Measurements from ENCODE around the gene SLC12A2. TPM values are rescaled to one million over a fixed set of nuclear protein-coding genes. Genes with fewer than 3 reads are reported as not detected.

The SLC12A2 gene
- total and polyA plus RNA-seq, 7 donors, result 1.7 to 25.8 (median 11.7) TPM

DNA sequence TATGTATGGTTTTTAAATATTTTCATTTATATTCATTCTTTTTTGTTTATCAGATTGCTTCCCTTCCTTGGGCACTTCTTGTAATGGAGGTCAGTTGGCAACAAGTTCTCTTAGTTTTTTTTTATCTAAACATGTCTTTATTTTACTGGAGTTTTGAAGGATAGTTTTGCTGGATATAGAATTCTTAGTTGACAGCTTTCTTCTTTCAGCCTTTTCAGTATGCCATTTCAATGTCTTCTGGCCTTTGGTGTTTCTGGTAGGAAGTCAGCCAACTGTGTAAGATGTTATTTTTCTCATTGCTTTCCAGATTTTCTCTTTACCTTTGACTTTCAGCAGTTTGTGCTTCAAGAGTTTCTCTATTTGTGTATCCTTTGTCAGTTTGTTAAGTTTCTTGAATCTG, 14.2 kb downstream of the SLC12A2 start:
- Histone ChIP-seq H3K27ac (no peak overlapping the region), H3K27me3 (ENCODE audit: insufficient read depth in 3 of 3, low read length in 2 of 3) (no peaks in the 10 kb centered on the region), H3K4me1 (peaks cover 17% of the 10 kb centered on the region), H3K36me3 (ENCODE audit: insufficient read depth in 1 of 2, low read depth in 1 of 2) (no peaks in the 10 kb centered on the region), H3K4me3 (no peak overlapping the region), H3K9me3 (peaks cover 23% of the 10 kb centered on the region)
- no peak for TF ChIP-seq CTCF (IDR thresholded peaks at IDR 0.05)
- intact Hi-C loops (cut with DNase I), result no loop called here
- no peak for ATAC-seq
- DNase-seq, result no peak

- DNase-seq, result no peak
- H3K4me3 ChIP-seq, result no peak overlapping the region
- peaks cover 14% of the 10 kb centered on the region for H3K4me1 ChIP-seq
- no peak for TF ChIP-seq CTCF (IDR thresholded peaks at IDR 0.05)
- no peaks in the 10 kb centered on the region for H3K36me3 ChIP-seq (ENCODE audit: insufficient read depth in 1 of 2, low read depth in 1 of 2)
- H3K27ac ChIP-seq, result no peak overlapping the region
- no peak for ATAC-seq
- H3K27me3 ChIP-seq (ENCODE audit: insufficient read depth in 3 of 3, low read length in 2 of 3), result no peaks in the 10 kb centered on the region
- 72 to 80% (median 78%) methylated on average over 5 of the region's 5 CpGs for WGBS, 3 donors
- intact Hi-C loops (cut with DNase I), result no loop called here
- H3K9me3 ChIP-seq, result peaks cover 23% of the 10 kb centered on the region
Measured at GRCh38 chr5:128099944-128100343, 16.4 kb downstream of the SLC12A2 start.

DNA sequence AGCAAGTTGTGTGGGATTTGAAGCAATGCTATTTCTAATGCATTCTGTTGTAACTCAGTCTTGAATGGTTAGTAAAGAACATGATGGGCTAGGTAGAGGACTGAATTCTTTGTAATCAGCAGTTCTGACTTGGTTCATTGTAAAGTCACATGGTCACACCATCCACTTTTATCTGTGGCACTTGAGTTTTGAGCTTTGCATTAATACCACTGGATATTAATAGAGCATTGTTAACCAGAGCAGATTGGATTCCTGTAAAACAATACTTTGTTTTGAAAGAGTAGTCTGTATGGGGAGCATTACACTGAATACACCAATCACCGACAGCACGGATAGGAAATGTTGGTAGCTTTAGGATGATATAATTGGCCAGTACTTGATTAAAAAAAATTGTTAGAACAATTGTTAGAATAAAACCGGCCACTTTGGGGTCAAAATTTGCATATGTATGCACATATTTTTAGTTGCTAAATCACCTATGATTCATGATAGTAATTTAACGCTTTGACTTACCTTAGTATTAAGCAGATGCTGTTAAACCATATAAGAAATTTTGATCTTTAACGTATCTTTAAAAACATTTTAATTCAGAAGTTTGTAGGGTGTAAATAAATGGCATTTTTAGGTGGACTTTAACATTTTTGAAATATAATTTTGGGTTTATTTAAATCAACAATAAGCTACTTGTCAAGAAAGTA, 17.4 kb downstream of the SLC12A2 start:
- H3K27ac ChIP-seq, result peak overlapping the region; percentile 60
- intact Hi-C loops (cut with DNase I), result no loop called here
- WGBS, 3 donors, result 29 to 37% (median 35%) methylated on average over 5 of the region's 5 CpGs
- no peak for TF ChIP-seq CTCF (IDR thresholded peaks at IDR 0.05)
- H3K27me3 ChIP-seq (ENCODE audit: insufficient read depth in 3 of 3, low read length in 2 of 3), result no peaks in the 10 kb centered on the region
- no peaks in the 10 kb centered on the region for H3K36me3 ChIP-seq (ENCODE audit: insufficient read depth in 1 of 2, low read depth in 1 of 2)
- DNase-seq, result no peak
- peak; percentile 50 to 80 (median 68) for ATAC-seq
- peak overlapping the region; percentile 25 for H3K4me3 ChIP-seq
- H3K4me1 ChIP-seq, result peaks cover 18% of the 10 kb centered on the region
- H3K9me3 ChIP-seq, result peaks cover 23% of the 10 kb centered on the region

DNA sequence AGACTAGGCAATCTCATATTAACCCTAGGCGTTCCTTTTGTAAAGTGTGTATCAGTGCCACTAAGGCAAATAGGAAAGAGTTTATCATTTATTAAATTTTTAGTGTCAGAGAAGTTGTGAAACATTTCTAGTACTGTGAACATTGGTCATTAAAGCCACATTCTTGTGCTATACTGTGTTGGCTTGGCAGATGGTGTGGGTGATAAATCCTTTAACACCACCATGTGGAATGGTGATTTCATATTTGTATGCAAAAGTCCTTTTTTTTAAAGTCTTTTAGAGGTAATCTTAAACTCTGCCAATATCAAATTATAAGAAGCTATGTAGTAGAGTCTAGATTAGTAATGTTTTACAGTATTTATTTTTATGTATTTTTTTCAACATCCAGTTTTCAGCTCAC, 18.1 kb downstream of the SLC12A2 start:
- Histone ChIP-seq H3K36me3 (ENCODE audit: insufficient read depth in 1 of 2, low read depth in 1 of 2) (no peaks in the 10 kb centered on the region), H3K27ac (peak overlapping the region; percentile 60), H3K4me3 (no peak overlapping the region), H3K27me3 (ENCODE audit: insufficient read depth in 3 of 3, low read length in 2 of 3) (no peaks in the 10 kb centered on the region), H3K4me1 (peaks cover 18% of the 10 kb centered on the region), H3K9me3 (peaks cover 20% of the 10 kb centered on the region)
- ATAC-seq (peak in 1 of 4 donors; percentile 25), DNase-seq (no peak)
- TF ChIP-seq CTCF (IDR thresholded peaks at IDR 0.05), result no peak
- intact Hi-C loops (cut with DNase I), result no loop called here
- WGBS, 3 donors, result 51 to 58% (median 56%) methylated on average over 1 of the region's 1 CpG

DNA sequence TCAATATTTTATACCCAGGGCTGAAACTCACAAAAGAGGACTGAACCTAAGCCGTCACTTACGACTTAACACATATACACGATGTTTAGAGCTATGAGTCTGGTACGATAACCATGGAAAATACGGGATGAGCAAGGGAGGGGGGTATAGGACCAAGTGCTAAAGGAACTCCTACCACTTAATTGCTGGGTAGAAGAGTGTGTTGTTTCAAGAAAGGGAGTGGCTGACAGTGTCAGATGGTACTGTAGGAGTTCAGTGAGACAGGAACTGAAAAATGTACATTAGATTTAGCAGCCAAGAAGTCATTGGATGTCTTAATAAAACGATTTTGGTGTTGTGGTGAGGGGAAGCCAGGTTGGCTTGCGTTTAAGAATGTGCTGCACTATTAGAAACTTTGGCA, 21.6 kb downstream of the SLC12A2 start:
- peak in 2 of 4 donors; percentile 40 to 48 for ATAC-seq
- H3K9me3 ChIP-seq, result no peaks in the 10 kb centered on the region
- intact Hi-C loops (cut with DNase I), result no loop called here
- WGBS, 3 donors, result 62 to 70% (median 63%) methylated on average over 7 of the region's 7 CpGs
- peaks cover 14% of the 10 kb centered on the region for H3K4me1 ChIP-seq
- H3K27ac ChIP-seq, result no peak overlapping the region
- H3K36me3 ChIP-seq (ENCODE audit: insufficient read depth in 1 of 2, low read depth in 1 of 2), result no peaks in the 10 kb centered on the region
- DNase-seq, result no peak
- no peak overlapping the region for H3K4me3 ChIP-seq
- TF ChIP-seq CTCF (IDR thresholded peaks at IDR 0.05), result no peak
- no peaks in the 10 kb centered on the region for H3K27me3 ChIP-seq (ENCODE audit: insufficient read depth in 3 of 3, low read length in 2 of 3)
